Parathyroid adenoma (tissue), 2 donors: ENCODE results near the gene KREMEN1.

ENCODE experiments used
- H2AFZ ChIP-seq: fragments of 300-600 bp; sonication (generic); one replicate; pipeline ENCODE4 v1.7.0; 2017; ENCODE audit warnings: antibody characterized with exemption, mild to moderate bottlenecking
- H3K27ac ChIP-seq: fragments of 300-600 bp; sonication (generic); one replicate; pipeline ENCODE4 v1.7.0; 2017
- H3K27me3 ChIP-seq: fragments of 300-600 bp; sonication (generic); one replicate; pipeline ENCODE4 v1.7.0; 2017; ENCODE audit warnings: low read length; ENCODE audit not compliant: control insufficient read depth, insufficient read depth
- H3K36me3 ChIP-seq: fragments of 300-600 bp; sonication (generic); one replicate; pipeline ENCODE4 v1.7.0; 2017; ENCODE audit warnings: low read length; ENCODE audit not compliant: control insufficient read depth, insufficient read depth
- H3K4me1 ChIP-seq: fragments of 300-600 bp; sonication (generic); one replicate; pipeline ENCODE4 v1.7.0; 2017; ENCODE audit warnings: control low read depth
- H3K4me2 ChIP-seq: fragments of 300-600 bp; sonication (generic); one replicate; pipeline ENCODE4 v1.7.0; 2017; ENCODE audit warnings: low read length
- H3K4me3 ChIP-seq: fragments of 300-600 bp; sonication (generic); one replicate; pipeline ENCODE4 v1.7.0; 2017; ENCODE audit warnings: low read depth, low read length
- H3K79me2 ChIP-seq: fragments of 300-600 bp; sonication (generic); one replicate; pipeline ENCODE4 v1.7.0; 2017; ENCODE audit warnings: control low read depth
- H3K9ac ChIP-seq: fragments of 300-600 bp; sonication (generic); one replicate; pipeline ENCODE4 v1.7.0; 2017; ENCODE audit warnings: mild to moderate bottlenecking
- H3K9me3 ChIP-seq: fragments of 300-600 bp; sonication (generic); one replicate; pipeline ENCODE4 v1.7.0; 2017; ENCODE audit warnings: low read length; ENCODE audit not compliant: control insufficient read depth
- CTCF ChIP-seq: fragments of 300-600 bp; sonication (generic); IDR thresholded peaks from one replicate; pipeline ENCODE4 v1.7.0; 2017; ENCODE audit warnings: antibody characterized with exemption, mild to moderate bottlenecking
- donor health status: primary hyperparathyroidism.

KREMEN1 gene

GRCh38 chr22:29129808-29130140 is 56.9 kb downstream of the KREMEN1 start:
- no peaks in the 10 kb centered on the region for H3K9me3 ChIP-seq
- H3K4me3 ChIP-seq, result no peak overlapping the region
- no peaks in the 10 kb centered on the region for H3K79me2 ChIP-seq
- H2AFZ ChIP-seq, result no peak overlapping the region
- no peaks in the 10 kb centered on the region for H3K4me1 ChIP-seq
- no peaks in the 10 kb centered on the region for H3K27me3 ChIP-seq
- H3K36me3 ChIP-seq, result no peaks in the 10 kb centered on the region
- H3K9ac ChIP-seq, result no peak overlapping the region
- H3K4me2 ChIP-seq, result no peak overlapping the region
- H3K27ac ChIP-seq, result no peak overlapping the region
- TF ChIP-seq CTCF, result no peak

- H3K27me3 ChIP-seq, result no peaks in the 10 kb centered on the region
- no peak overlapping the region for H3K4me2 ChIP-seq
- H3K9me3 ChIP-seq, result no peaks in the 10 kb centered on the region
- H3K9ac ChIP-seq, result no peak overlapping the region
- no peaks in the 10 kb centered on the region for H3K36me3 ChIP-seq
- no peak overlapping the region for H2AFZ ChIP-seq
- H3K4me1 ChIP-seq, result no peaks in the 10 kb centered on the region
- no peak overlapping the region for H3K4me3 ChIP-seq
- no peak overlapping the region for H3K27ac ChIP-seq
- no peaks in the 10 kb centered on the region for H3K79me2 ChIP-seq
- TF ChIP-seq CTCF, result no peak
Measured at GRCh38 chr22:29130476-29130875, 57.6 kb downstream of the KREMEN1 start.

- Histone ChIP-seq H3K36me3 (no peaks in the 10 kb centered on the region), H2AFZ (no peak overlapping the region), H3K9me3 (no peaks in the 10 kb centered on the region), H3K27ac (no peak overlapping the region), H3K79me2 (no peaks in the 10 kb centered on the region), H3K4me3 (no peak overlapping the region), H3K4me2 (no peak overlapping the region), H3K4me1 (no peaks in the 10 kb centered on the region), H3K9ac (no peak overlapping the region), H3K27me3 (no peaks in the 10 kb centered on the region)
- no peak for TF ChIP-seq CTCF
Measured at GRCh38 chr22:29133603-29134133, 60.8 kb downstream of the KREMEN1 start.

- Histone ChIP-seq H3K4me1 (no peaks in the 10 kb centered on the region), H3K36me3 (no peaks in the 10 kb centered on the region), H3K9ac (no peak overlapping the region)
Measured at GRCh38 chr22:29134448-29134847, 61.6 kb downstream of the KREMEN1 start.

More at GRCh38 chr22:29134448-29134847, 61.6 kb downstream of the KREMEN1 start:
- no peaks in the 10 kb centered on the region for H3K9me3 ChIP-seq
- H3K27ac ChIP-seq, result no peak overlapping the region
- no peak overlapping the region for H2AFZ ChIP-seq
- no peak for TF ChIP-seq CTCF
- no peaks in the 10 kb centered on the region for H3K79me2 ChIP-seq
- H3K27me3 ChIP-seq, result no peaks in the 10 kb centered on the region
- H3K4me2 ChIP-seq, result no peak overlapping the region
- no peak overlapping the region for H3K4me3 ChIP-seq
